Activated T-helper 1 cell treated with anti-CD3 and anti-CD28 coated beads, Interleukin-2, amount 50 U/mL, for 16 hours (primary cell): ENCODE results near the gene ITGB7.
"Not testable (repeated sequence)": the region's sequence is repeated elsewhere in the genome, so short reads cannot be mapped to it uniquely, and the experiment has no call there.

ENCODE experiments used
- DNase-seq, 2 donors: peaks; one replicate each; pipeline ENCODE4 v3.0.0-alpha.2; 2020; ENCODE audit warnings: low read depth in 1 of 2, low spot score in 1 of 2

The ITGB7 gene

GRCh38 chr12:53180931-53181645 lies 26.0 kb downstream of the ITGB7 start:
- peak; percentile 56 to 70 for DNase-seq

GRCh38 chr12:53180220-53180930 lies 26.7 kb downstream of the ITGB7 start, which contains the start of the genes CSAD and ZNF740:
Gene CSAD (minus strand): TSS chr12:53180925. CDS start chr12:53173470, 7,455 bp downstream.
Gene ZNF740 (plus strand): TSS chr12:53180722. CDS start chr12:53181984, 1,262 bp downstream.
- peak; percentile 93 to 97 for DNase-seq

- DNase-seq = no peak
Measured at GRCh38 chr12:53179687-53180219, 27.3 kb downstream of the ITGB7 start.

- not testable (repeated sequence) for DNase-seq
Measured at GRCh38 chr12:53178803-53179202, 28.2 kb downstream of the ITGB7 start.

- DNase-seq = not testable (repeated sequence)
Measured at GRCh38 chr12:53177447-53177846, 29.6 kb downstream of the ITGB7 start.

GRCh38 chr12:53176750-53177149 lies 30.3 kb downstream of the ITGB7 start:
- DNase-seq = no peak

- no peak for DNase-seq
Measured at GRCh38 chr12:53174881-53175491, 32.1 kb downstream of the ITGB7 start.

- DNase-seq = no peak
Measured at GRCh38 chr12:53173085-53173715, 33.9 kb downstream of the ITGB7 start.

- DNase-seq = no peak
Measured at GRCh38 chr12:53172352-53172751, 34.7 kb downstream of the ITGB7 start.

- no peak for DNase-seq
Measured at GRCh38 chr12:53171725-53172329, 35.2 kb downstream of the ITGB7 start.

GRCh38 chr12:53170876-53171724 lies 36.0 kb downstream of the ITGB7 start:
- no peak for DNase-seq

- no peak for DNase-seq
Measured at GRCh38 chr12:53170215-53170614, 36.8 kb downstream of the ITGB7 start.

- DNase-seq = no peak
Measured at GRCh38 chr12:53169644-53170043, 37.4 kb downstream of the ITGB7 start.

GRCh38 chr12:53166837-53167236 lies 40.2 kb downstream of the ITGB7 start:
- DNase-seq = no peak

- not testable (repeated sequence) for DNase-seq
Measured at GRCh38 chr12:53163008-53163407, 44.0 kb downstream of the ITGB7 start.

- no peak for DNase-seq
Measured at GRCh38 chr12:53161119-53161911, 45.7 kb downstream of the ITGB7 start.

- DNase-seq = no peak
Measured at GRCh38 chr12:53160673-53161072, 46.4 kb downstream of the ITGB7 start.

GRCh38 chr12:53160000-53160399 lies 47.1 kb downstream of the ITGB7 start:
- no peak for DNase-seq

- DNase-seq = peak; percentile 82 to 86
Measured at GRCh38 chr12:53159195-53159839, 47.7 kb downstream of the ITGB7 start.
